Pancreas (tissue), 10 donors: ENCODE data around the gene VSIG10L. TPM values are rescaled to one million over a fixed set of nuclear protein-coding genes. Genes with fewer than 3 reads are reported as not detected.
A peak's percentile ranks its signal among the peaks of the same experiment; 100 is the strongest.

ENCODE experiments used
- ATAC-seq, 4 donors: fragments of 200-7000 bp; cut with Tn5 transposase; one replicate each; pipeline versions ENCODE4 v1.8.0 to v1.9.1; 2020; ENCODE audit warnings: mild to moderate bottlenecking in 4 of 4, moderate library complexity in 4 of 4
- DNase-seq, 6 donors: peaks; one replicate each; pipeline ENCODE4 v3.0.0-alpha.2; 2020
- FAIRE-seq: peaks from 2 replicates; lab custom pipeline; 2012; peaks lifted over from hg19 to GRCh38; lab: Jason Lieb, UNC
- H3K27ac ChIP-seq, 4 donors: fragments of 200-600 bp; sonication (generic); 1 replicate in 3 of 4; 2 replicates in 1 of 4; pipeline versions ENCODE4 v1.5.0 to v1.8.0; 2020
- H3K27me3 ChIP-seq, 4 donors: fragments of 200-600 bp; one replicate each; pipeline ENCODE4 v1.8.0; 2021
- H3K36me3 ChIP-seq, 3 donors: fragments of 200-600 bp; sonication (generic) in 1 of 3; one replicate each; pipeline versions ENCODE4 v1.5.0 to v1.8.0; 2020 to 2021
- H3K4me1 ChIP-seq, 3 donors: fragments of 200-600 bp; one replicate each; pipeline ENCODE4 v1.8.0; 2021
- H3K4me3 ChIP-seq, 4 donors: fragments of 200-600 bp; sonication (generic) in 2 of 4; one replicate each; pipeline versions ENCODE4 v1.5.0 to v1.8.0; 2020 to 2021
- H3K9me3 ChIP-seq, 4 donors: fragments of 200-600 bp; one replicate each; pipeline ENCODE4 v1.8.0; 2021
- CTCF ChIP-seq, 4 donors: fragments of 200-600 bp; sonication (generic) in 3 of 4; IDR thresholded peaks; one replicate each; pipeline versions ENCODE4 v1.5.0 to v1.8.0; 2021; ENCODE audit warnings: antibody characterized with exemption in 4 of 4
- WGBS, 2 donors: extraction: QIAGEN DNeasy Blood & Tissue Kit; methylation state at CpG; one replicate each; pipeline ENCODE4 v1.1.7; 2013; 5-methylcytosine and 5-hydroxymethylcytosine counted together
- intact Hi-C, 3 donors: fragments of 100-400 bp; cut with DNase I; formaldehyde crosslinking; loops; one replicate each; pipeline versions ENCODE4 v1.11.1 to v1.14.2; 2022
- polyA plus RNA-seq, 2 donors: library from polyadenylated mRNA; stranded (reverse); fragments of 200-250 nt; gene quantifications; one replicate each; pipeline ENCODE4 v1.2.3, GENCODE V29; 2013
- total RNA-seq, 6 donors: library from RNA; stranded (reverse); fragmentation: NEBNext Ultra II Directional in 4 of 6; extraction: Animal tissue kit (Norgen Biotek cat#: 25700) in 4 of 6; gene quantifications; one replicate each; pipeline versions ENCODE4 v1.2.1 to v1.2.4, GENCODE V29; 2021 to 2023
- donor health status: healthy with polysubstance abuse.
- donor health status: DM: no; HTN: no; CAD: no; lungs with moderate emphysema.
- donor health status: DM: no; HTN: no; CAD: no.
- donor health status: control.
- donor health status: control.
- donor health status: Bipolar disorder and iron deficiency.
- donor health status: DM: yes; HTN: yes; CAD: no.
- donor health status: DM: no; HTN: no; CAD: no.
- donor health status: DM: no; HTN: no; CAD: no.
- donor health status: DM: yes; HTN: yes; CAD: no.

Gene VSIG10L
- total and polyA plus RNA-seq, 8 donors: 0.16 to 1.1 (median 0.37) TPM; not detected in 1

- Histone ChIP-seq H3K4me3 (no peak overlapping the region), H3K36me3 (no peaks in the 10 kb centered on the region), H3K4me1 (no peaks in the 10 kb centered on the region), H3K27me3 (no peaks in the 10 kb centered on the region), H3K9me3 (no peaks in the 10 kb centered on the region), H3K27ac (no peak overlapping the region)
- ATAC-seq: no peak
- FAIRE-seq: no peak
- DNase-seq: no peak
- TF ChIP-seq CTCF (IDR thresholded peaks at IDR 0.05): no peak
- intact Hi-C loops: no loop called here
- 95 to 96% methylated on average over 9 of the region's 9 CpGs for WGBS, 2 donors
Observed at GRCh38 chr19:51345076-51345620, 3.2 kb upstream of the VSIG10L start.

GRCh38 chr19:51342631-51343569 is 961 bp upstream of the VSIG10L start:
- intact Hi-C loops: no loop called here
- FAIRE-seq: no peak
- no peak overlapping the region for H3K27ac ChIP-seq
- H3K4me3 ChIP-seq: no peak overlapping the region
- H3K9me3 ChIP-seq: no peaks in the 10 kb centered on the region
- 42 to 45% methylated on average over 9 of the region's 9 CpGs for WGBS, 2 donors
- no peak for TF ChIP-seq CTCF (IDR thresholded peaks at IDR 0.05)
- no peak for ATAC-seq
- no peak for DNase-seq
- peaks cover 0 to 5% (median 5%) of the 10 kb centered on the region in 3 donors for H3K4me1 ChIP-seq
- no peaks in the 10 kb centered on the region for H3K36me3 ChIP-seq
- H3K27me3 ChIP-seq: no peaks in the 10 kb centered on the region

GRCh38 chr19:51341066-51341465 is 873 bp downstream of the VSIG10L start:
- ATAC-seq: no peak
- H3K36me3 ChIP-seq: no peaks in the 10 kb centered on the region
- H3K27ac ChIP-seq: no peak overlapping the region
- H3K4me3 ChIP-seq: no peak overlapping the region
- intact Hi-C loops: no loop called here
- H3K9me3 ChIP-seq: no peaks in the 10 kb centered on the region
- DNase-seq: peak in 1 of 6 donors; percentile 32
- 82 to 88% methylated on average over 18 of the region's 18 CpGs for WGBS, 2 donors
- TF ChIP-seq CTCF (IDR thresholded peaks at IDR 0.05): no peak
- no peak for FAIRE-seq
- H3K27me3 ChIP-seq: no peaks in the 10 kb centered on the region
- peaks cover 0 to 5% (median 5%) of the 10 kb centered on the region in 3 donors for H3K4me1 ChIP-seq

GRCh38 chr19:51339687-51340656 is 2.0 kb downstream of the VSIG10L start:
- Histone ChIP-seq H3K36me3 (no peaks in the 10 kb centered on the region), H3K27ac (peak overlapping the region in 1 of 4 donors; percentile 15), H3K27me3 (no peaks in the 10 kb centered on the region), H3K9me3 (no peaks in the 10 kb centered on the region), H3K4me1 (peaks cover 0 to 5% (median 5%) of the 10 kb centered on the region in 3 donors), H3K4me3 (peak overlapping the region; percentile 27 to 79 (median 52))
- FAIRE-seq (no peak), ATAC-seq (peak; percentile 93 to 97 (median 95)), DNase-seq (peak; percentile 95 to 98 (median 97))
- no peak for TF ChIP-seq CTCF (IDR thresholded peaks at IDR 0.05)
- 4 to 5% methylated on average over 75 to 107 of the region's 107 CpGs for WGBS, 2 donors
- intact Hi-C loops: loop anchor here in 1 of 3 donors (10.0 kb wide), 1 partner anchor 85 kb away; no protein-coding TSS in a partner anchor
